Measurements from ENCODE around the gene DUSP9. TPM values are rescaled to one million over a fixed set of nuclear protein-coding genes. Genes with fewer than 3 reads are reported as not detected.

Gene DUSP9
- total RNA-seq, 1 donor from 2014 or later: 2.9 TPM

GRCh38 chrX:153621949-153622598, 24.9 kb upstream of the DUSP9 start:
- FAIRE-seq (no peak), DNase-seq (ENCODE audit: low spot score in 2 of 2) (no peak)

- DNase-seq (ENCODE audit: low spot score in 2 of 2) (no peak), FAIRE-seq (no peak)
Measured at GRCh38 chrX:153622661-153623309, 24.2 kb upstream of the DUSP9 start.

DNA sequence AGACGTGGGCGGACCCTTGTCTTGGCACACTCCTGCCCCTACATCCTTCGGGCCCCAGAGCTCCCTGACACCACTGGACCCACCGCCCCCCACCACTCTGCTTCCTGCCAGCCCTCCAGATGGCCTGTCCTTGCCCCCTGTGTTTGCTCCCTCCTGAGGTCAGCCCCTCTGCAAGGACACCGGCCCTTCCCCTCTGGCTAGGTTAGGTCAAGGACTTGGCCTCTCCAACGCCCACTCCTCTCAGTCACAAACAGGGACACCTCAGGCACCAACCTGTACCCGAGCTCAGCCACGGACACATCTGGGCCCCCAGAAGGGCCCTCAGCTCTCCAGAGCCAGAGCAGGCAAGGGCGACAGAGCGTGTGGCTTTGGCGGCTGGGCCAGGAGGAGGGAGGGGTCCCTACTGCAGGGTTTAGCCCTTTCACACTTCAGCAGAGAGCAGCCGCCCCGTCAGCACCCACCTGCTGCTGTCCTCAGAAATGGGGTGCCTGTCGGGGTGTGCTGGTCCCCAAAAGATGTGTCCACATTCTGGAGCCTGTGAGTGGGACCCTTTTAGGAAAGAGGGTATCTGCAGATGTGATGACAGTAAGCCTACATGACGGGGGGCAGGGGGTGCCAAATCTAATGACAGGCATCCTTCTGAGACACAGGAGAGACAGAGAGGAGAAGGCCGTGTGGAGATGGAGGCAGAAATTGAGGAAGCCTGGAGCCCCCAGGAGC, 23.5 kb upstream of the DUSP9 start:
- DNase-seq (ENCODE audit: low spot score in 2 of 2): no peak

GRCh38 chrX:153624196-153625091, 22.6 kb upstream of the DUSP9 start:
- DNase-seq (ENCODE audit: low spot score in 2 of 2) (no peak), FAIRE-seq (no peak)

More for the DNA sequence above, 23.5 kb upstream of the DUSP9 start:
- FAIRE-seq: no peak

DNA sequence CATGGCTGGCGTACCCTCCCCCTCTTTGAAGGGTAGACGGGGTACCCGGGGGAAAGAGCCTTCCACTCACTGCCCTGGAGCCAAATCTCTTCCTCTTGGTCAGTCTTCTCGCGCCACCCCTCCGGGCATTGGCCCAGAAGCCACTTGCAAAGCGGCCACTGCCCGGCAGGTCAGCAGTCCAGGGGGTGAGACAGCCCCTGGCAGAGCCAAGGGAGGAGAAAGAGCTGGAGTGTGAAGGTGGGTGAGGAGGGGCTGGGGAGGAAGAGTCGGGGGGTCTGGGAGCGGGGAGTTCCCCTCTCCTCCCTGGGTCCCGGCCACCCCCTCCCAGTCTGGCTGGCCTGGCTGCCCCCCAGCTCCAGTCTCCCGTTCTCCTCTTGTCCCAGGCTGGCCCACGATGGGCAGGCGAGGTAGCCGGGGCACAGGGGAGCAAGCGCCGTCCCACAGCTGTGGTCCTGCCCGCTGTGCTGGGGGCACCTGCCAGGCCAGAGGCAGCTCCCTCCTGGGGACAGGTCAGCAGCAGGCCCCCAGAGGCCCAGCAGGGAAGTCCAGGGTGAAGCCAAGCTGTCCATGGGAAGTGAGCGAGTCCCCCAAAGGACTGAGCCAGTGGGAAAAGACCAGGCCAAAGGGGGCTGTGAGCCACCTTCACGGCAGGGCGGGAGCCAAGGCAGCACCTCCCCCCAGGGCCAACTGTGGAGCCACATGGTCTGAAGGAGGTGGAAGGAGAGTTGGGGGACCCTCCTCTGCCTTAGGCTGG, 21.6 kb upstream of the DUSP9 start:
- FAIRE-seq: no peak
- DNase-seq (ENCODE audit: low spot score in 2 of 2): no peak

DNA sequence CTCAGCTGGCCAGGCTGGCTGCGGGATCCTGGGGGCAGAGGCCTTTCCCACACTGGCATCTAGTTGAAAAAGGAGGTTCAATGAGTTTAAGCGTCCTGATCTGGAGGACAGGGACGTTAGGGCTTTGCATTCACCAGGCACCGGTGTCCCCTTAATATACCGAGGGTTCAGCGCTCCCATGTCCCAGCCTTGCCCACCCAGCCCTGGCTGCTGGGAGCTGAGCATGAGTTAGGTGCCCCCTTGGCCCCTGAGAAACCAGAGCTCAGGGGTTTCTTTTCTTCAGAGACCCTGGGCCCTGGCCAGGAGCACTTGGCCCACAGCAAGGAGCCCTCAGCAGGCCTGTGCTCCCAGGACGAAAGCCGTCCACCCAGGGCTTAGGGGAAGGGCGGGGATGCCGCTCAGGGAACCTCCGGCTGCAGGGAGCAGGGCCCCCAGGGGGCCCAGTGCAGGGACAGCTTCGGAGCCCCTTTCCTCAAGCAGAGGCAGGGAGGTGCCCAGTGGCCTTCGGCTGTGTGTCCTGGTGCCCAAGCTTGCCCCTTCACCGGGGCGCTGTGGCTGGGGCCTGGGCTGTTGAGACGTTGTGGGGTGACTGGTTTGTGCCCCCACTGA, 20.9 kb upstream of the DUSP9 start:
- no peak for DNase-seq (ENCODE audit: low spot score in 2 of 2)
- no peak for FAIRE-seq

DNA sequence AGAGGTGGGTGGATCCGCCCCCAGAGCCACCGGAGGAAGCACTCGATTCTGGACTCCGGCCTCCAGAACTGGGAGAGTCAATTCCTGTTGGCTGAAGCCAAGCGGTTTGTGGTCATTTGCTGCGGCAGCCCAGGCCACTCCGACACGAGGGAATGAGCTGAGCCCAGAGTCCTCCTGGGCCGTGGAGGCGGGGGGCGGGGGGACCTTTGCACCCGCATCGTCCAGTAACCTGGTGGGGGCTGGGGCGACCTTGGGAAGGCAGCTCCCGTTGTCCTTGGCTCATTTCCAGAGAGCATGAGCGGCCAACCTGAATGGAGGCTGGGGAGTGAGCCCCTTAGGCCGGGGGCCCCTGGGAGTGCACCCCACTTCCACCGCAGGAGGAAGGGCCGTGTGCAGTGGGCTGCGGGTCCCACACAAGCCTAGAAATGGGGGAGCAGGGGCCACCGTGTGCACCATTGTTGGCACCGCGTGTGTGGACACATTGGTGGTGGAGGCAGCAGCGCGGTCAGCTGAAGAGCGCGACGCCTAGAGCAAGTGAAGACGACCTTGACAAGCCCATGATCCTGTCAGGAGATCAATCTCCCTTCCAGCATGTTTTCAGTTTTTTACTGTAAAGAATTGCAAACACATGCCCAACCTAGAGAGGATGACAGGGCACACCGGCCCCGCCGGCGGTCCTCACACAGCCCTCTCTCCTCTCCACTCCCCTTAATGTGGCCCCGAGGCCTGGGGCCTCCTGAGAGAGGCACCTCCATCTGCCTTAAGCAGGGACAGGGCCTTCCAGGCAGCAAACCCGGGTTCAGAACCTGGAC, 19.9 kb upstream of the DUSP9 start:
- no peak for FAIRE-seq

DNA sequence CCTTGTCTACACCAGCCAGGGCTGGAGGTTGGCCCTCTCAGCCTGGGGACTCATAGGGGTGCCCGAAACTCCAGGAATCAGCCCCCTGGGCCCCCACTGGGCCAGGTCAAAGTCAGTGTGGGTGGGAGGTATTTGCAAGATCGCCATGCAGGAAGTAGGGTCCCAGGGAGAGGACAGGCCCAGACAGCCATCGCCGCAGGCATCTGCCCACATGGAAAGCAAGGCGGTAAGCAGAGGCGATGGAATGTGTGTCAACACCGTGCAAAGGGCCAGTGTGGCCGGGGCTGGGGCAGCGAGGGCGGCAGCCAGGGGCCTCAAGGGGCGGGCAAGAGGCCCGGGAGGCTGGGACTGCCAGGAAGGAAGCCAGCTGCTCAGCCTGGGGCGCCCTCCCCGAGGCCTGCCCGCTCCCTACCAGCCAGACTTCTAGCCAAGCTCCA, 19.3 kb upstream of the DUSP9 start:
- FAIRE-seq (no peak), DNase-seq (ENCODE audit: low spot score in 2 of 2) (no peak)

More for the DNA sequence above, 19.9 kb upstream of the DUSP9 start:
- no peak for DNase-seq (ENCODE audit: low spot score in 2 of 2)

- no peak for DNase-seq (ENCODE audit: low spot score in 2 of 2)
- no peak for FAIRE-seq
Measured at GRCh38 chrX:153628129-153628528, 18.9 kb upstream of the DUSP9 start.

- FAIRE-seq: no peak
- no peak for DNase-seq (ENCODE audit: low spot score in 2 of 2)
Measured at GRCh38 chrX:153628665-153629064, 18.3 kb upstream of the DUSP9 start.

GRCh38 chrX:153631346-153631745, 15.7 kb upstream of the DUSP9 start:
- no peak for DNase-seq (ENCODE audit: low spot score in 2 of 2)
- no peak for FAIRE-seq

DNA sequence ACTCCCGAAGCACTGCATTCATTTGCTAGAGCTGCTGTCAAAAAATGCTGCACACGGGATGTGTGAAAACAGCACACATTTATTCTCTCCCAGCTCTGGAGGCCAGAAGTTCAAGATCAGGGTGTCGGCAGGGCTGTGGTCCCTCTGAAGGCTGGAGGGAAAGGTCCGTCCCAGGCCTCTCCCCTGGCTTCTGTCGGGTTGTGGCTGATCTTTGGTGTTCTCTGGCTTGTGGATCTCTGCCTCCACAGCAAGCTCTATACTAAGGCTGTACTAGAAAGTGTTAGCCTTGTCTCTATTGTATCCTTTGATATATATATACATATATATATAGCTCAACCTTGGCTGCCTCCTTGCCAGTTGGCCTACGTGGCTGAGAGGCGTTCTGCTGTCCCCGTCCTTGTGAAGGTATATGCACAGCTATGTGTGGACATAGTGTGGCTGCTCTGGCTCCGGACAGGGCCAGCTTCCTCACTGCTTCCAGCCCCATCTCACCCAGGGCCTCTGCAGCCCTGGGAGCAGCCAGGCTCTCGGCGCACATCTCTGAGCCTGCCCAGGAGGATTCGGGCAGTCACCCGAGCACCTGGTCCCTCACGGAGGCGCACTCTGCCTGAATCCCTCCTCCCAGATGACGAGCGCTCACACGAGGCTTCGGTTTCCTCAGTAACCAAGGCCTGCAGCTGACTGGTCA, 15.0 kb upstream of the DUSP9 start:
- no peak for FAIRE-seq
- DNase-seq (ENCODE audit: low spot score in 2 of 2): no peak

GRCh38 chrX:153632595-153632946, 14.4 kb upstream of the DUSP9 start:
- no peak for DNase-seq (ENCODE audit: low spot score in 2 of 2)
- no peak for FAIRE-seq

DNA sequence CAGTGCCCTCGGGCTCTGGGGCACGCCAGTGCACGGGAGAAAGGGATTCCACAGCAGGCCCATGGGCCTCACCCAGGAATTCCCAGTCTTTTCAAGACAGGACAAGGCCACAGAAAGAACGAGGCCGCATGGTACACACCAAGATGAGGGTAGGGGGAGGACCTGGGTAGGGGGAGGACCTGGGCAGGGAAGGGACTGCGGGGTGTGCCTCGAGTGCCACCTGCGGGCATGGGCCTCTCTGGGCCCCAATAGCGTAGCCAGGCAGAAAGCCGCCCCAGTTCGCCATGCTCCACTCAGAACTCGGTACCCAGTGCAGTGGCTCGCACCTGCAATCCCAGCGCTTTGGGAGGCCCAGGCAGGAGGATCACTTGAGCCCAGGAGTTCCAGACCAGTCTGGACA, 14.0 kb upstream of the DUSP9 start:
- FAIRE-seq: no peak

DNA sequence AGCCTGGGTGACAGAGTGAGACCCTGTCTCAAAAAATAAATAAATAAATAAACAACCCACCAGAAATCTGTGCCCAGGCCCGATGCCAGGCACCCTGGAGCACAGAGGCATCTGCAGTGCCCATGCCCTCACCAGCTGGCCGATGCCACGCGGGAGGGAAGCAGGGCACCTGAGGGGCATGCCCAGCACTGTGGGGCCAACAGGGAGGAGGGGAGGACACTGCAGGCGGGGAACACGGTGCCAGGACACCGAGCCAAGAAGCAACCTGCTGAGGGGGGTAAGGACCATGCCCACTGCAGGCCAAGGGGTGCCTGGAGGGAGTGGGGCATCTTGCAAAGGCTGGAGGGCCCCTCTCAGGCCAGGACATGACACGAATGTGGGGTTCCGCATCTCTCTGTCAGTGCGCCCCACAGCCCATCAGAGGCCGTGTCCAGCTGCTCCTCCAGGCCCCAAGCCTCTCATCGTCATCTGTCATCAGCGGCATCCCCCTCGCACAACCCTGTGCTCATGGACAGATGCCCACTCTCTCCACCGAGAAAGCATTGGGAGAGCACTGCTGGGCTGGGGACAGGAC, 13.3 kb upstream of the DUSP9 start:
- FAIRE-seq (no peak), DNase-seq (ENCODE audit: low spot score in 2 of 2) (no peak)

More for the DNA sequence above, 14.0 kb upstream of the DUSP9 start:
- no peak for DNase-seq (ENCODE audit: low spot score in 2 of 2)

- no peak for DNase-seq (ENCODE audit: low spot score in 2 of 2)
- no peak for FAIRE-seq
Measured at GRCh38 chrX:153634236-153634635, 12.8 kb upstream of the DUSP9 start.

GRCh38 chrX:153634832-153635231, 12.2 kb upstream of the DUSP9 start:
- FAIRE-seq (no peak), DNase-seq (ENCODE audit: low spot score in 2 of 2) (no peak)

DNA sequence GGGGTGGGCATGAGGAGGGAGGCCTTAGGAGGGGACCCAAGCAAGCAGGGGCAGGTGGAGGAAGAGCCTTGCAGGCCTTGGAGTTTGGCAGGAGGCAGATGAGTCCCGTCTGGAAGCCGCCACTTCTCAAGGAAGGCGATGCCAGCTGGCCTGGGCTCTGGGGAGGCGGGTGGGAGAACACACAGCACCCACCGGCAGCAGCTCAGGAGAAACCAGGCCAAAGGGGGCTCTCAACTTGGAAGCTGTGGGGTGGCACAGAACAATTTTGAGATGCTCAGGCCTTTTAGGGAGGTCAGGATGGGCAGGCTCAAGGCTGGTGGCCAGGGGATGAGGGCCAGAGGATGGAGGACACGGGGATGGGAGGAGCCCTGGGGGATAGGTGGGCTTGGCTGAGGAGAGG, 11.6 kb upstream of the DUSP9 start:
- DNase-seq (ENCODE audit: low spot score in 2 of 2) (no peak), FAIRE-seq (no peak)

All from frontal cortex (tissue), 4 donors.